ENCODE data around the gene DNAH3.
"Not testable (repeated sequence)": the region's sequence is repeated elsewhere in the genome, so short reads cannot be mapped to it uniquely, and the experiment has no call there.

The DNAH3 gene

DNA sequence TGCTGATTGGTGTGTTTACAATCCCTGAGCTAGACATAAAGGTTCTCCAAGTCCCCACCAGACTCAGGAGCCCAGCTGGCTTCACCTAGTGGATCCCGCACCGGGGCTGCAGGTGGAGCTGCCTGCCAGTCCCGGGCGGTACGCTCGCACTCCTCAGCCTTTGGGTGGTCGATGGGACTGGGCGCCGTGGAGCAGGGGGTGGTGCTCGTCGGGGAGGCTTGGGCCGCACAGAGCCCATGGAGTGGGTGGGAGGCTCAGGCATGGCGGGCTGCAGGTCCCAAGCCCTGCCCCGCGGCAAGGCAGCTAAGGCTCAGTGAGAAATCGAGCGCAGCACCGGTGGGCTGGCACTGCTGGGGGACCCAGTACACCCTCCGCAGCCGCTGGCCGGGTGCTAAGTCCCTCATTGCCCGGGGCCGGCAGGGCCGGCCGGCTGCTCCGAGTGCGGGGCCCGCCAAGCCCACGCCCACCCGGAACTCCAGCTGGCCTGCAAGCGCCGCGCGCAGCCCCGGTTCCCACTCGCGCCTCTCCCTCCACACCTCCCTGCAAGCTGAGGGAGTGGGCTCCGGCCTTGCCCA lies 161.1 kb downstream of the DNAH3 start:
- DNase-seq = not testable (repeated sequence)

DNA sequence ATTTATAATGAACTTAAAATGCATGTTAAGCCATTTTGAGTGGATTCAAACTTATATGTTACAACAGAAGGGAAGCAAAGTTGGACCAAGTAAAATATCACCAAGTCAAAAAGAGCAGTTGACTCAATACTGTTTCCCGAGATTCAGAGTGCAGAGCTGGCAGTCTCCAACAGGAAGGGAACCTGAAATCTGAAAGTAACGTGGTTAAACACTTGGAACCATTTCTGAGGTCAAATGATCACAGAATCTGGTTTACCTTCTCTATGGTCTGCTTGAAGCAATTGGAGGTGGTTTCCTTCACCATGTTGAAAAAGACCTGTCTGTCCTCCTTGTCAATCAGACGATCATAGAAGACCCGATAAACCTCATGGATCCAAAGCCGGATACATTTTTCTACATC lies 163.6 kb downstream of the DNAH3 start:
- DNase-seq = no peak

GRCh38 chr16:20984019-20984418 lies 166.6 kb downstream of the DNAH3 start:
- DNase-seq = no peak

- DNase-seq = no peak
These were observed 174.1 kb downstream of the DNAH3 start for GRCh38 chr16:20976576-20976975.

GRCh38 chr16:20973201-20973600 lies 177.4 kb downstream of the DNAH3 start:
- DNase-seq = not testable (repeated sequence)

DNA sequence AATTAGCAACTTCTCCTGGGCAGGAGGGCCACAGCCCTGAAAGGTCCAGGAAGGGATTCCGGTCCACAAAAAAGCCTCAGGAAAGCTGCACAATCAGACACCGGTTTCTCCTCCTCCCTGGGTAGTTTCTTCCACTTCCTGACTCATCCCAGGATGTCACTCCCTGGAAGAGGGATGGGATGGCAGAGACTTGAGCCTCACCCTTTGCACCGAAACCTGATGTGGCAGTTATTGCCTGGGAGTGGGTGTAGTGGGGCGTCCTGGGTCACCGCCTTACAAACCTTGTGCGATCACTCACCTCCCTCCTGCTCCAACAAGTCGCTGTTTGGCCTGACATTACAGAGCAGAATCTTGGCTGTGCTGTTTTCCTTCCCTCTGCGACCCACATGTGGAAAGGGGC lies 179.2 kb downstream of the DNAH3 start:
- DNase-seq = no peak

DNA sequence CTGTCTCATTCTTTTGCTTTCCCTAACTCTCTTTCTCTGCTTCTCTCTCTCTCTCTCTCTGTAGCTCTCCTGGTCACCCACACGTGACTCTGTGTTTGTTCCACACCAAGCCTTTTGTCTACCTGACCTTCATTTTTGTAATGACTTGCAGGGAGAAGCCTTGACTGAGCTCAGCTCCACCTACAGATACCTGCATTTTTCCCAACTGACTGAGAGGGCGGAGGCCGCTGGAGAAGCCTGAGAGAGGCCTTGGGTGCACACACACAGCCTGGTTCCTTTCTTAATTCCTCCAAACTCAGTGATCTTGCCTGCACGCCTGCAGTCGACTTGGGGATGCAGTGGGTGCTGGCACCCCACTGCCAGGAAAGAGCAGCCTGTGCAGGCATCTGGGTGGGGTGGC lies 181.3 kb downstream of the DNAH3 start:
- DNase-seq = no peak

- no peak for DNase-seq
These were observed 181.9 kb downstream of the DNAH3 start for GRCh38 chr16:20968765-20969164.

GRCh38 chr16:20960899-20961298 lies 189.7 kb downstream of the DNAH3 start:
- no peak for DNase-seq

DNA sequence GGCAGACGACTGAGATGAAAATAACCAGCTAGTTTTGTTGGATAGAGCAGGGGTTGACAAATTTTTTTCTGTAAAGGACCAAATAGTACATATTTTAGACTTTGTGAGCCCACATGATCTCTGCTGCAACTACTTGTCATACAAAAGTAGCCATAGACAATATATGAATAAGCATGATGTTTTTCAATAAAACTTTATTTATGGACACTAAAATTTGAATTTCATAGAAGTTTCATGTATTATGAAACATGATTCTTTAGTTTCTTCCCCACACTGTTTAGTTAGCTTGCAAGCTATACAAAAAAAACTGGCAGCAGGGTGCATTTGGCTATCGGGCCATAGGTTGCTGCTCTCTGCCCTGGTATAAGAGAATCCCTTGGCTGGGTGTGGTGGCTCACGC lies 193.5 kb downstream of the DNAH3 start:
- no peak for DNase-seq

DNA sequence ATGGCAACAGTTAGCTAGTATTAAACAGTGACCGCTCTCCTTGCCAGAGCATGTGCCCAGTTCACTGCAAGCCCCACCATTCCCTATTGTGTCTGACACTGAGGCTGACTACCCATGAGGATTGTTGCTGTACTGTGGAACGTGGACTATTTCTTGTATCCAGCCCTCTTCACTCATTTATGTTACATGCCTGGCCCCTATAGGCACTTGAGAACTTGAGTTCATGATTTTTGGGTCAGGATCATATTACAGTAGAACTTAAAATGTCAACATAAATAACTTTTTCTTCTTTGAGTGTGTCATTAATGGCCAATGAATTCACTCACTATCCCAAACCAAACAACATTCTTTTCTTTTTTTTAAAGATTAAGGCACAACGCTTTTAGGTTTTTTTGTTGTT lies 194.3 kb downstream of the DNAH3 start:
- no peak for DNase-seq

DNA sequence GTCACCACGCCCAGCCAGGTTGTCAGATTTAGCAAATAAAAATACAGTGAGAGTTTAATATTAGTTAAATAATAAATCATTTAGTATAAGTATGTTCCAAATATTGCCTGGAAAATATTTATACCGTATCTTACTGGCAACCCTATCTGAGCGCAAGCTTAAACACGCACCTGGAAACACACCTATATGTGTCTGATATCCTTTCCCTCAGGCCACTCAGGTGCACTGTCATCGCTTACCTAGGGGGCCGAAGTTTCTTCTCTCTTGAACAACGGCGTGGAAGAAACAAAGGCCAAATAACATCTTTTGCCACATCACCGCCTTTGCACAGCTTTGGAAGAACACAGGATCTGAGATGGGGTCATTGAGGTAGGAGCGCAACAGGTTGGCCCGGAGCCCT lies 196.1 kb downstream of the DNAH3 start:
- no peak for DNase-seq

DNA sequence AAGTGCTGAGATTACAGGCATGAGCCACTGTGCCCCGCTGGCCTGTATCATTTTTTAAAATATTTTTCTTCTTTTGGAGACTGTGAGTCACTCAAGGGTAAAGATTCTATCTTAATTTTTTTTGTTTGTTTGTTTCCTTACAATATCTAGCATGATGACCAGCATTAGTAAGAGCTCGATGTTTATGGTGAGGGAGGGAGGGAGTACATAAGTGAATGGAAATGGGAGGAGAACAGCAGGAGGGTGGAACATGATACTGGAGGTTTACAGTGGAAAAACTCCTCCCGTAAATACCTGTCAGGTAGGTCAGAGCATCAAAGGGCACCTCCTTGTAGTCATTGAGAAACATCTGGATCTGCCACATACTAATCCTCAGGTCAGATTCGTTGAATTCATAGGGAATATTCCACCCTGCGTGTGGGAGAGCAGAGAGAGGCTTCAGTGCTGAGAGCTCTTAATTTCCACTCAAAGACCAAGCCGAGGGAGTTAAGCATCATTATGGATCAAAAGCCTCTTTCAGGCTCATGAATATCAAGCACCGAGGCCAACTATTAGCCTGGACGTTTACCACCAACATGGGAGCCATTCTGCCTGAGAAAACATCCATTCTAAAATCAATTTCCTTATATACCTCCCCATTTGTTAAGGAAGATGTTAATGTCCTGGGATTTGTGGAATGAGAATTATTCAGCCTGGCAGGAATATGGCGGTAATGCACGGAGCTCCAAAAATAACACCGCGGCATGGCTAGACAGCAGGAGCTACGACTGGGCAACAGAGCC lies 198.3 kb downstream of the DNAH3 start:
- DNase-seq = no peak

DNA sequence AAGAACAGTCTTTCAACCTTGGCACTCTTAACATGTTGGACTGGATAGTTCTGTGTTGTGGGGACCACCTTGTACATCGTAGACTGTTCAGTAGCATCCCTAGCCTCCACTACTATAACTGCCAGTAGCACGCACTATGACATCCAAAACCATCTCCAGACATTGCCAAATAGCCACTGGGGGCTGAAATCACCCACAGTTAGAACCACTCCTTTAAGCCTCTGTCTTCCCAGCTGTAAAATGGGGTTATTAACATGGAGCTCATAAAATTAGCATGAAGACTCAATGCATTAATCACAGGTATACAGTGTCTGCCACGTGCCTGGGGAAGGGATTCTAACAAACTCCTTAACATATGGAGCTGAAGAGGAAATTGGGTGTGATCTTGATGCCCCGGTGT lies 200.4 kb downstream of the DNAH3 start:
- no peak for DNase-seq

- no peak for DNase-seq
These were observed 201.0 kb downstream of the DNAH3 start for GRCh38 chr16:20949660-20950059.

DNA sequence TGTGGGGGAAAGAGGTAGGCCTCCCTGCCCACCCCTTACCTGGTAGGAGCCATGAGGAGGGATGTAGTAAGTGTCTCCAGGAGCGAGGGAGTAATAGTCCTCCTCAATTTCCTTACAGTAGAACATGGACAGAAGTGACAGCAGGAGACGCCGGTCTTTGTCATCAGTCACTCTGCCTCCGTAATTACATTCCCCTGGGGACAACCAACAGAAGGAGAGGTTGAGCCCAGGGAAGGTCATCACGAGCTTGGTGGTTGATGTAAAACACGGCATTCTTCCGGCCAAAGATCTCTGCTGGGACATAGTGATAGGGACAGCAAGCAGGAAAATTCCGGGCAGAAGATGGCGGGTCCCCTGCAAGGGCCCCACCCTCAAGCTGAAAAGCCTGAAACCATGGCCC lies 202.2 kb downstream of the DNAH3 start:
- DNase-seq = no peak

DNA sequence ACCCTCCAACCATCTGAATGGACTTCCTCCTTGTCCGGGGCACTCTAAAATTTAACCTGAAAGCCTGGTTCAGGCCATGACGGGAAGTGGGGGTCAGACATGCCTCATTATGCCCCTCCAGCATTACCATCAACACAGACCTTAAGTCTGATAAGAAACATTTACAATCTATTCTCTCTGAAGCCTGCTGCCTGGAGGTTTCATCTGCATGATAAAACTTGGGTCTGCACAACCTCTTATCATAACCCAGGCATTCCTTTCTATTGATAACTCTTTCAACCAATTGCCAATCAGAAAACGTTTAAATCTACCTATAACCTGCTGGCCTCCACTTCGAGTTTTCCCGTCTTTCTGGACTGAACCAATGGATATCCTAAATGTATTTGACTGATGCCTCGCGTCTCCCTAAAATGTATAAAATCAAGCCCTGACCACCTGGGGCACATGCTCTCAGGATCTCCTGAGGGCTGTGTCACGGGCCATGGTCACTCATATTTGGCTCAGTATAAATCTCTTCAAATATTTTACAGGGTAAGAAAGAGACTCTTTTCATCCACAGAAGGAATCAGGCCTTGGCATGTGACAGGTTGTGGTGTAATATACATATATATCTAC lies 204.5 kb downstream of the DNAH3 start:
- DNase-seq = no peak

DNA sequence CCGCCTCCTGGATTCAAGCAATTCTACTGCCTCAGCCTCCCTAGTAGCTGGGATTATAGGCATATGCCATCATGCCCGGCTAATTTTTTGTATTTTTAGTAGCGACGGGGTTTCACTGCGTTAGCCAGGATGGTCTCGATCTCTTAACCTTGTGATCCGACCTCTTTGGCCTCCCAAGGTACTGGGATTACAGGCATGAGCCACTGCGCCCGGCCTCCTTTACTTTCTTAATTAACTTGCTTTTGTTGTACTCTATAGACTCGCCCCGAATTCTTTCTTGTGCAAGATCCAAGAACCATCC lies 205.1 kb downstream of the DNAH3 start:
- not testable (repeated sequence) for DNase-seq

GRCh38 chr16:20944861-20945574 lies 205.6 kb downstream of the DNAH3 start:
- no peak for DNase-seq

DNA sequence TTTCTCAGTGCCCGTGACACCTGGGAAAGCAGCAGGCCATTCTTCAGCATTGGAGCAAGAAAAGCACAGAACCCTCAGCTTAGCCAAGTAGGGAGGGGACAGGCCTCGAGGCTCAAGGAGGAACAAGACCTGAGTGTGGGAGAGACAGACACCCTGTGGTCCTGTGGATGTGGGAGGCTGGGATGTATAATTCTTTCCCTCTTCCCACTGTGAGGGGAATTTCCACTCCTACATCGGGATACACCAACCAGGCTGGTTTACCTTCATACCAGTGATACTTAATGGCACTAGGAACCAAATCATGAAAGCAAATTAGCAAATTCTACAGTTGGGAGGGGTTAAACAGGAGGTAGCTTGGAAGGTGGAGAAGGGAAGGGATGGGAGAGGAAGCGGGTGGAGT lies 208.4 kb downstream of the DNAH3 start:
- no peak for DNase-seq

DNA sequence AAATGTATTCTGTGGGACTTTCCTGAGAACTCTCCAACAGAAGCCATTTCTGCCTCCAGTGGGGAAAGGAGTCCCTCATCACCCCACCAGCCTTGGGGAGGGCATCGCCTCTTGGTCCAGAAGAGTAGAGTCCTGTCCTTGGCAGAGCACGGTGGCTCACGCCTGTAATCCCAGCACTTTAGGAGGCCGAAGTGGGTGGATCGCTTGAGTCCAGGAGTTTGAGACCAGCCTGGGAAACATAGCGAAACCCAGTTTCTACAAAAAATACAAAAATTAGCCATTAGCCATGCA lies 209.1 kb downstream of the DNAH3 start:
- DNase-seq = no peak

DNA sequence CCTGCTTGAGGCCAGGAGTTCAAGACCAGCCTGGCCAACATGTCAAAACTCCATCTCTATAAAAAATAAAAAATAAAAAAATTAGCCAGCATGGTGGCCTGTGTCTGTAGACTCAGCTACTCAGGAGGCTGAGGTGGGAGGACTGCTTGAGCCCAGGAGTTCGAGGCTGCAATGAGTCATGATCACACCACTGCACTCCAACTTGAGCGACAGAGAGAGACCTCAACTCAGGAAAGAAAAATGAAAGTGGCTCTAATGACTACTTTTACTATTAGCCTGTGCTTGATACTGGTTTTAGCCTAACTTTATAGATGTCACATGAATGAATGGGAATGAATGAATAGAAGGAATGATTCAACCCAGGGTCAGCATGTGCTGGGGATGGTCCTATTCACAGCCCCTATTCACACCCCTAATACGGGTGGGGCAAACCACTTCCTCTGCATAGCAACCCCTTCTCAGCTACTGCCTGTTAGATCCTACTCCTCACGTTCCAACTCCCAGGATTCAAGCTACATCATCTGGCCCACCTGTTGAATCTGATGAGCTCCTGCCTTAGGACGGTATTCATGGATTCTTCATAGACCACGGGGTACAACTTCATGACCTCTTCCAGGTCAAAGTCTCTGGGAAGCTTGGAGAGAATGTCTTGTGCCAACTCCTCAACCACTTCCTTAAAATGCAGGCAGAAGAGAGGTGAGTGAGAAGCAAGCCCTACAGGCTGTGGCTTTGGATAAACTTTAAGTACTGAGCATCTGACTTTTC lies 209.6 kb downstream of the DNAH3 start:
- DNase-seq = no peak

GRCh38 chr16:20939611-20940010 lies 211.0 kb downstream of the DNAH3 start:
- no peak for DNase-seq

DNA sequence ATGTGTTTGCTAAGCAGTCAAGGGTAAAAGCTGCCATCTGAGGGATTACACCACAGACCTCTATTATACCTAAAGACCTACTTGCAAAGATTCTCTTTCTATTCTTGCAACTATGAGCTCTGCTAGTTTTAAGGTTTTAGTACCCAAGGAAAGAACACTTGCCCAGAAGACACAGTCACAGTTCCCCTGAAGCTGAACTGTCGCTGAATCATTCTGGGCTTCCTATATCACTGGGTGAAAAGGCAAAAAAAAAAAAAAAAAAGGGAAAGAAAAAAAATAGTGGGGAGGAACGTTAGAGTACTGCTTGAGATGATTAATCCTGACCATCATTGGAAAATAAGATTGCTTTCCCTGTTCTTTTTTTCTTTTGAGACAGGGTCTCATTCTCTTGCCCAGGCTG lies 212.2 kb downstream of the DNAH3 start:
- DNase-seq = no peak

Data from NCI-H1694 treated with DMSO at 0.1 percent for 48 hours (cell line).